GM12891 (cell line): ENCODE measurements around the gene PCNT.

Experiments
- PAX5 ChIP-seq: IDR thresholded peaks from 2 replicates; pipeline ENCODE4 v1.6.1; 2011; ENCODE audit warnings: low read length, moderate library complexity, mild to moderate bottlenecking; ENCODE audit not compliant: insufficient read depth, severe bottlenecking
- TAF1 ChIP-seq: IDR thresholded peaks from 2 replicates; pipeline ENCODE4 v1.6.1; 2011; ENCODE audit warnings: low read depth, low read length, control low read depth

DNA sequence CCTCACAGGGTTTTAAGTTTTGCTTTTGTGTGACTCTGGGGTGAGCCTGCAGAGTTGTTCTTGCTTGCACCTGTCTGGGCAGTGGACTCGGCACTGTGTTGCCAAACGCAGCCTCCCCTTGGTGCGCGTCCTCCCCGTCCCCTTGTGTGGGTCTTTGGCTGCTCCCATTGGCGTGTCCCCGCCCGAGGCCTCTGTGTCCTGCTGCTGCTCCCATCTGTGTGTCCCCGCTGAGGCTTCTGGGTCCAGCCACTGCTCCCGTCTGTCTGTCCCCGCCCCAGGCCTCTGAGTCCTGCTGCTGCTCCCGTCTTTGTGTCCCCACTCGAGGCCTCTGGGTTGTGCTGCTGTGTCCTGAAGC is 62.8 kb downstream of the PCNT start:
- TF ChIP-seq TAF1 (no peak), PAX5 (no peak)
